GM12878 (cell line): Measurements from ENCODE around the gene NOD2. TPM values are rescaled to one million over a fixed set of nuclear protein-coding genes. Genes with fewer than 3 reads are reported as not detected.

ENCODE experiments used
- ATAC-seq: fragments of 200-7000 bp; cut with Tn5 transposase; 3 replicates; pipeline ENCODE4 v1.9.1; 2020; ENCODE audit warnings: mild to moderate bottlenecking, moderate library complexity
- BruUV-seq: library from RNA; stranded (reverse); fragments of 400-500 nt; replicated peaks from 2 replicates; lab custom pipeline; 2021; lab: Mats Ljungman, UMichigan
- CTCF ChIA-PET: fragments of 300-600 bp; sonication (Branson Sonifier 250); formaldehyde crosslinking; extraction: SDS; loops from one replicate; lab custom pipeline; 2021; ENCODE audit warnings: inconsistent platforms; lab: Yijun Ruan, JAX
- POLR2A ChIA-PET: fragments of 350-600 bp; formaldehyde crosslinking; extraction: SDS; loops from one replicate; lab custom pipeline; 2021; ENCODE audit warnings: inconsistent platforms; lab: Charles Lee
- RAD21 ChIA-PET: fragments of 300-600 bp; sonication (Branson Sonifier 250); formaldehyde crosslinking; loops from one replicate; lab custom pipeline; 2023; ENCODE audit warnings: antibody characterized with exemption; ENCODE audit not compliant: unreplicated experiment; lab: Charles Lee
- SMC1A ChIA-PET: fragments of 300-600 bp; sonication (Branson Sonifier 250); formaldehyde crosslinking; loops from one replicate; lab custom pipeline; 2023; ENCODE audit not compliant: unreplicated experiment, uncharacterized antibody; lab: Charles Lee
- DNase-seq: peaks from one replicate; pipeline ENCODE4 v3.0.0-alpha.2; 2011; ENCODE audit warnings: low read depth, low spot score
- FAIRE-seq: peaks from 3 replicates; lab custom pipeline; 2011; peaks lifted over from hg19 to GRCh38; lab: Jason Lieb, UNC
- H2AFZ ChIP-seq: 2 replicates; pipeline ENCODE4 v1.6.0; 2011; ENCODE audit warnings: low read depth, low read length, control low read depth; ENCODE audit not compliant: control insufficient read depth
- H3K27ac ChIP-seq: 2 replicates; pipeline ENCODE4 v1.5.1; 2011; ENCODE audit warnings: control low read depth; ENCODE audit not compliant: control insufficient read depth, insufficient read depth
- H3K27me3 ChIP-seq, 2 experiments: replicated peaks in 1 of 2; 2 replicates each; pipeline versions ENCODE4 v1.6.0 to v1.6.1; 2011; ENCODE audit warnings: low read length in 1 of 2; ENCODE audit not compliant: control insufficient read depth in 2 of 2, insufficient read depth in 2 of 2
- H3K36me3 ChIP-seq, 2 experiments: 2 replicates each; pipeline ENCODE4 v1.5.1; 2011; ENCODE audit warnings: low read length in 1 of 2; ENCODE audit not compliant: control insufficient read depth in 2 of 2, insufficient read depth in 2 of 2
- H3K4me1 ChIP-seq: 2 replicates; pipeline ENCODE4 v1.6.1; 2011; ENCODE audit warnings: mild to moderate bottlenecking, low read length, moderate library complexity, mixed read lengths; ENCODE audit not compliant: control insufficient read depth, insufficient read depth
- H3K4me2 ChIP-seq: 2 replicates; pipeline ENCODE4 v1.6.0; 2011; ENCODE audit warnings: control low read depth; ENCODE audit not compliant: control insufficient read depth, insufficient read depth
- H3K4me3 ChIP-seq: fragments of 200-600 bp; sonication (generic); 2 replicates; pipeline ENCODE4 v1.5.1; 2016
- H3K79me2 ChIP-seq: 2 replicates; pipeline ENCODE4 v1.6.0; 2011; ENCODE audit warnings: low read length; ENCODE audit not compliant: control insufficient read depth, insufficient read depth
- H3K9ac ChIP-seq: 2 replicates; pipeline ENCODE4 v1.8.0; 2011; ENCODE audit warnings: low read length, control low read depth, mixed read lengths; ENCODE audit not compliant: control insufficient read depth, insufficient read depth
- H3K9me3 ChIP-seq: replicated peaks from 3 replicates; pipeline ENCODE4 v1.5.1; 2011; ENCODE audit warnings: mild to moderate bottlenecking, low read length; ENCODE audit not compliant: control insufficient read depth, insufficient read depth
- H4K20me1 ChIP-seq: 2 replicates; pipeline ENCODE4 v1.6.0; 2011; ENCODE audit not compliant: control insufficient read depth, insufficient read depth
- BRCA1 ChIP-seq: IDR thresholded peaks from 2 replicates; pipeline ENCODE4 v1.6.1; 2011; ENCODE audit warnings: low read depth, low read length, improper control_type of control experiment
- CBX5 ChIP-seq: sonication (generic); IDR thresholded peaks from 2 replicates; pipeline ENCODE4 v1.6.1; 2016; ENCODE audit warnings: low read depth, moderate library complexity, mild to moderate bottlenecking, inconsistent platforms
- EED ChIP-seq: sonication (generic); IDR thresholded peaks from 2 replicates; pipeline ENCODE4 v1.6.1; 2016; ENCODE audit warnings: antibody characterized with exemption, low read depth
- ESRRA ChIP-seq: IDR thresholded peaks from 2 replicates; pipeline ENCODE4 v1.6.1; 2012; ENCODE audit warnings: mild to moderate bottlenecking, low read length, improper control_type of control experiment
- EZH2 ChIP-seq: IDR thresholded peaks from 2 replicates; pipeline ENCODE4 v1.6.1; 2012; ENCODE audit warnings: low read depth, mild to moderate bottlenecking, control low read depth, inconsistent platforms, low read length, borderline replicate concordance; ENCODE audit not compliant: control insufficient read depth
- GABPA ChIP-seq: IDR thresholded peaks from 2 replicates; pipeline ENCODE4 v1.6.1; 2014; ENCODE audit warnings: antibody characterized with exemption, low read depth, mild to moderate bottlenecking, inconsistent platforms
- IRF4 ChIP-seq: IDR thresholded peaks from 2 replicates; pipeline ENCODE4 v1.6.1; 2011; ENCODE audit warnings: low read depth, low read length
- NFIC ChIP-seq: IDR thresholded peaks from 2 replicates; pipeline ENCODE4 v1.6.1; 2012; ENCODE audit warnings: low read depth, mild to moderate bottlenecking, inconsistent platforms, low read length, moderate library complexity
- NR2C2 ChIP-seq: IDR thresholded peaks from 2 replicates; pipeline ENCODE4 v1.6.1; 2011; ENCODE audit warnings: borderline replicate concordance, low read depth; ENCODE audit not compliant: control insufficient read depth, insufficient read length
- RFX5 ChIP-seq: IDR thresholded peaks from 2 replicates; pipeline ENCODE4 v1.6.1; 2011; ENCODE audit warnings: low read depth, low read length, improper control_type of control experiment
- SIX5 ChIP-seq: IDR thresholded peaks from 2 replicates; pipeline ENCODE4 v1.6.1; 2011; ENCODE audit warnings: mild to moderate bottlenecking, low read depth, low read length, moderate library complexity; ENCODE audit not compliant: severe bottlenecking
- SMAD1 ChIP-seq: fragments of 450-650 bp; IDR thresholded peaks from 2 replicates; pipeline ENCODE4 v1.6.1; 2018; ENCODE audit warnings: mild to moderate bottlenecking, low read depth; ENCODE audit not compliant: partially characterized antibody
- SREBF1 ChIP-seq: IDR thresholded peaks from 2 replicates; pipeline ENCODE4 v1.6.1; 2012; ENCODE audit warnings: mild to moderate bottlenecking, low read length
- TCF7 ChIP-seq: IDR thresholded peaks from 2 replicates; pipeline ENCODE4 v1.6.1; 2014; ENCODE audit warnings: antibody characterized with exemption, borderline replicate concordance
- ZBTB40 ChIP-seq: fragments of 450-650 bp; IDR thresholded peaks from 2 replicates; pipeline ENCODE4 v1.6.1; 2016; ENCODE audit warnings: mild to moderate bottlenecking, moderate library complexity, borderline replicate concordance
- ZNF622 ChIP-seq: fragments of 450-650 bp; IDR thresholded peaks from 2 replicates; pipeline ENCODE4 v1.6.1; 2017; ENCODE audit warnings: mild to moderate bottlenecking, inconsistent platforms
- ZZZ3 ChIP-seq: IDR thresholded peaks from 2 replicates; pipeline ENCODE4 v1.6.1; 2011; ENCODE audit warnings: low read depth; ENCODE audit not compliant: control insufficient read depth, insufficient read length
- WGBS: methylation state at CpG from one replicate; pipeline ENCODE4 v1.1.6; 2016; ENCODE audit warnings: low lambda C conversion rate; ENCODE audit not compliant: insufficient replicate concordance, insufficient coverage; ENCODE audit errors: missing lambda C conversion rate; 5-methylcytosine and 5-hydroxymethylcytosine counted together
- in situ Hi-C: fragments of 300-500 bp; cut with MboI; formaldehyde crosslinking; loops from 9 replicates; pipeline ENCODE4 v1.14.3; 2018; ENCODE audit warnings: mixed read lengths
- intact Hi-C: fragments of 100-400 bp; cut with micrococcal nuclease; formaldehyde crosslinking; loops from one replicate; pipeline ENCODE4 v1.14.2; 2022; ENCODE audit not compliant: unreplicated experiment
- polyA plus RNA-seq, 11 experiments: library from polyadenylated mRNA; depleted of rRNA in 4 of 11; unstranded in 6 of 11; stranded (reverse) in 5 of 11; fragments of >200 nt; fragmentation: Nextera tagmentation in 4 of 11; fragmentation: Illumina TruSeq in 1 of 11; extraction: Ambion mirVana in 4 of 11; extraction: Trizol in 1 of 11; gene quantifications; 1 replicate in 1 of 11; 2 replicates in 10 of 11; pipeline versions ENCODE4 v1.2.1 to v1.2.3, GENCODE V29; 2011 to 2016; ENCODE audit warnings: inconsistent platforms in 2 of 11, missing spikeins in 2 of 11, low read depth in 1 of 11
- total RNA-seq, 4 experiments: library from RNA; depleted of rRNA in 3 of 4; stranded (reverse); fragments of >200 nt in 3 of 4; fragmentation: Illumina TruSeq in 1 of 4; extraction: Trizol in 1 of 4; gene quantifications; 2 replicates each; pipeline versions ENCODE4 v1.2.1 to v1.2.3, GENCODE V29; 2013 to 2021
- TF ChIP-seq, protein P1 (sequence below): fragments of 150-350 bp; IDR thresholded peaks from 2 replicates; pipeline ENCODE4 v1.6.1; 2014; ENCODE audit warnings: mild to moderate bottlenecking, low read depth, low read length

Gene NOD2
- total and polyA plus RNA-seq, 10 of the 15 experiments (the other 5 are each of a cell fraction or from before 2014, with no cell fraction given): 1.0 to 18.6 (median 6.7) TPM

DNA sequence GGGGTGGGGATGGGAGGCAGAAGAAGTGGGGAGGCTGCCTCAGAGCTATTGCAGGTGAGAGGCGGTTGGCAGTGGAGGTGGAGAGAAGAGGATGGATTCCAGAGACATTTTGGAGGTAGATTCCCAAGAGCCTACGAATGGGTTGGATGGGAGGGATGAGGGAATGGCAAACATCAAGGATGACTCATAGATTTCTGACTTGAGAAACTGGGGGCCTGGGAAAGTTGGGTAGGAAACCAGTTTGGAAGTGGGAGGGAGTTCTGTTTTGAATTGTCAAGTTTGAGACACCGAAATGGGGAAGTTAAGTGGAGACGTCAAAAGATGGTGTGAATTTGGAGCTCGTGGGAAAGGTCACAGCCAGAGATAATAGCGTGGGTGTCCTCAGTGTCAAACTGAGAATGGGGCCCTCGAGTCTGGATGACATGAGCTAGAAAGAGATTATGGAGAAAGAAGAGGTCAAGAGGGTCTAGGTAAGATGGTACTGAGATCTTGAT is 42.3 kb downstream of the NOD2 start:
- peak; percentile 81 for DNase-seq
- in situ Hi-C loops: no loop called here
- no peak overlapping the region for H2AFZ ChIP-seq
- no peak overlapping the region for H3K4me3 ChIP-seq
- FAIRE-seq: peak; percentile 86
- H3K27me3 ChIP-seq: no peaks in the 10 kb centered on the region
- ChIA-PET CTCF (interaction anchor here (0.9 to 3.9 kb wide), 12 partner anchors 11 to 71 kb away, joined by 3 to 38 read pairs (median 6); partner anchors contain the start of gene SNX20), RAD21 (interaction anchor here (0.9 to 4.5 kb wide), 10 partner anchors 10 to 71 kb away, joined by 3 to 58 read pairs (median 6); partner anchors contain the start of gene SNX20), SMC1A (interaction anchor here (0.7 to 5.1 kb wide), 21 partner anchors 8 to 72 kb away, joined by 3 to 54 read pairs (median 6); partner anchors contain the start of gene SNX20), POLR2A (interaction anchor here (0.5 to 4.0 kb wide), 12 partner anchors 9 to 659 kb away, joined by 3 to 37 read pairs (median 4); partner anchors contain the start of gene SNX20)
- H3K9me3 ChIP-seq: no peaks in the 10 kb centered on the region
- H3K4me2 ChIP-seq: peak overlapping the region; percentile 31; the same call in 1 of the 2 replicates
- H3K79me2 ChIP-seq: no peaks in the 10 kb centered on the region
- intact Hi-C loops: no loop called here
- H4K20me1 ChIP-seq: no peaks in the 10 kb centered on the region
- no peak overlapping the region for H3K9ac ChIP-seq
- H3K36me3 ChIP-seq: peaks cover 2% of the 10 kb centered on the region in 2 experiments; a peak in 1 of 4 replicates
- WGBS: 15% methylated on average over 7 of the region's 7 CpGs
- no TSS peak for BruUV-seq
- ATAC-seq: peak; percentile 74
- H3K4me1 ChIP-seq: peaks cover 26% of the 10 kb centered on the region
- H3K27ac ChIP-seq: peak overlapping the region; percentile 55
- no peak for TF ChIP-seq EZH2
- TF ChIP-seq SREBF1: no peak
- TF ChIP-seq NR2C2: no peak
- TF ChIP-seq SMAD1: peak; percentile 88
- TF ChIP-seq ESRRA: no peak
- TF ChIP-seq TCF7: no peak
- no peak for TF ChIP-seq CBX5
- TF ChIP-seq ZNF622: no peak
- 0 out of 2 replicates have a peak, but pooled peaks have one; percentile 5 for TF ChIP-seq GABPA
- TF ChIP-seq SIX5: no peak
- TF ChIP-seq ZBTB40: no peak
- TF ChIP-seq, protein P1, sequence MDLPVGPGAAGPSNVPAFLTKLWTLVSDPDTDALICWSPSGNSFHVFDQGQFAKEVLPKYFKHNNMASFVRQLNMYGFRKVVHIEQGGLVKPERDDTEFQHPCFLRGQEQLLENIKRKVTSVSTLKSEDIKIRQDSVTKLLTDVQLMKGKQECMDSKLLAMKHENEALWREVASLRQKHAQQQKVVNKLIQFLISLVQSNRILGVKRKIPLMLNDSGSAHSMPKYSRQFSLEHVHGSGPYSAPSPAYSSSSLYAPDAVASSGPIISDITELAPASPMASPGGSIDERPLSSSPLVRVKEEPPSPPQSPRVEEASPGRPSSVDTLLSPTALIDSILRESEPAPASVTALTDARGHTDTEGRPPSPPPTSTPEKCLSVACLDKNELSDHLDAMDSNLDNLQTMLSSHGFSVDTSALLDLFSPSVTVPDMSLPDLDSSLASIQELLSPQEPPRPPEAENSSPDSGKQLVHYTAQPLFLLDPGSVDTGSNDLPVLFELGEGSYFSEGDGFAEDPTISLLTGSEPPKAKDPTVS: no peak
- peak; percentile 89 for TF ChIP-seq IRF4
- TF ChIP-seq RFX5: no peak
- TF ChIP-seq BRCA1: no peak
- TF ChIP-seq ZZZ3: no peak
- peak; percentile 96 for TF ChIP-seq EED
- TF ChIP-seq NFIC: peak; percentile 86
